GM08714 (cell line): ENCODE measurements around the gene ANGPTL8.

Source experiments
- H3K4me3 ChIP-seq: fragments of 200-500 bp; sonication (Bioruptor generic); 2 replicates; pipeline ENCODE4 v1.5.1; 2014; ENCODE audit warnings: mild to moderate bottlenecking, low read length, inconsistent platforms
- ZNF274 ChIP-seq: IDR thresholded peaks from 2 replicates; pipeline ENCODE4 v1.6.1; 2012; ENCODE audit warnings: mild to moderate bottlenecking, low read depth, low read length

Gene ANGPTL8

GRCh38 chr19:11221082-11221598 is 18.3 kb upstream of the ANGPTL8 start:
- TF ChIP-seq ZNF274 = no peak

GRCh38 chr19:11223200-11223599 is 16.2 kb upstream of the ANGPTL8 start:
- no peak overlapping the region for H3K4me3 ChIP-seq
- no peak for TF ChIP-seq ZNF274

More at GRCh38 chr19:11221082-11221598, 18.3 kb upstream of the ANGPTL8 start:
- H3K4me3 ChIP-seq = no peak overlapping the region

- no peak overlapping the region for H3K4me3 ChIP-seq
- no peak for TF ChIP-seq ZNF274
Measured at GRCh38 chr19:11224429-11224828, 15.0 kb upstream of the ANGPTL8 start.

- no peak for TF ChIP-seq ZNF274
- no peak overlapping the region for H3K4me3 ChIP-seq
Measured at GRCh38 chr19:11225172-11225571, 14.2 kb upstream of the ANGPTL8 start.

- H3K4me3 ChIP-seq = no peak overlapping the region
- no peak for TF ChIP-seq ZNF274
Measured at GRCh38 chr19:11225815-11226214, 13.6 kb upstream of the ANGPTL8 start.

- no peak overlapping the region for H3K4me3 ChIP-seq
- TF ChIP-seq ZNF274 = no peak
Measured at GRCh38 chr19:11226716-11227166, 12.7 kb upstream of the ANGPTL8 start.

- no peak overlapping the region for H3K4me3 ChIP-seq
- TF ChIP-seq ZNF274 = no peak
Measured at GRCh38 chr19:11227195-11227886, 12.1 kb upstream of the ANGPTL8 start.

GRCh38 chr19:11230621-11231386 is 8.6 kb upstream of the ANGPTL8 start:
- H3K4me3 ChIP-seq = no peak overlapping the region
- TF ChIP-seq ZNF274 = no peak

- H3K4me3 ChIP-seq = no peak overlapping the region
- TF ChIP-seq ZNF274 = no peak
Measured at GRCh38 chr19:11232555-11232954, 6.9 kb upstream of the ANGPTL8 start.

GRCh38 chr19:11233073-11233472 is 6.3 kb upstream of the ANGPTL8 start:
- no peak for TF ChIP-seq ZNF274
- no peak overlapping the region for H3K4me3 ChIP-seq

- no peak overlapping the region for H3K4me3 ChIP-seq
- no peak for TF ChIP-seq ZNF274
Measured at GRCh38 chr19:11234486-11235075, 4.8 kb upstream of the ANGPTL8 start.

GRCh38 chr19:11236324-11237301 is 2.8 kb upstream of the ANGPTL8 start:
- H3K4me3 ChIP-seq = no peak overlapping the region
- TF ChIP-seq ZNF274 = no peak

- no peak for TF ChIP-seq ZNF274
- H3K4me3 ChIP-seq = no peak overlapping the region
Measured at GRCh38 chr19:11237321-11237720, 2.1 kb upstream of the ANGPTL8 start.
